ENCODE data around the gene UMAD1.
A peak's percentile ranks its signal among the peaks of the same experiment; 100 is the strongest.
"Not testable (repeated sequence)": the region's sequence is repeated elsewhere in the genome, so short reads cannot be mapped to it uniquely, and the experiment has no call there.

UMAD1 gene

DNA sequence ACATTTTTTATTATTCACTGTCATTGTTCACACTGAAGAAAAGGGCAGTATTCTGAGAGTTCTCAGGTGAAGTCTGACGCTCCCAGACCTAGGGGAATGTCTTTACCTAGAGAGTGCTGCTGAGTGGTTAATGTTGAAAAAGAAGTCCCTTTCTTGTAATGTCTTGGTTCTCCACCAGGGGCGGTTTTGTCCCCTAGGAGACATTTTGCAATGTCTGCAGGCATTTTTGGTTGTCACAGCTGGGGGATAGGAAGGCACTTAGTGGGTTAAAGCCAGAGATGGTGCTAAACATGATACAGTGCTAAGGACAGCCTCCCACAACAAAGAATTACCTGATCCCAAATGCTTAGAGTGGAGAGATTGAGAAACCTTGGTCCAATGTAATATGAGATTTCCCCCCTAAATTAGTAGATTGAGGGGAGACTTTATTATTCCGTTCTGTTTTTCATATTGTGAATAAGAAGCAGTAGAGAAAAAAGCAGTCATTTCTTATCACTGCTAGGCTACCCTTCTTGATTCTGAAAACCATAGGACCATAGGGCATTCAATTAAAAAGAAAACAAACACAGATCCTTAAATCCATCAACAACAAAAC lies 13.1 kb downstream of the UMAD1 start:
- peak; percentile 57 for DNase-seq

- DNase-seq, result no peak
Measured at GRCh38 chr7:7654964-7655715, 14.6 kb downstream of the UMAD1 start.

DNA sequence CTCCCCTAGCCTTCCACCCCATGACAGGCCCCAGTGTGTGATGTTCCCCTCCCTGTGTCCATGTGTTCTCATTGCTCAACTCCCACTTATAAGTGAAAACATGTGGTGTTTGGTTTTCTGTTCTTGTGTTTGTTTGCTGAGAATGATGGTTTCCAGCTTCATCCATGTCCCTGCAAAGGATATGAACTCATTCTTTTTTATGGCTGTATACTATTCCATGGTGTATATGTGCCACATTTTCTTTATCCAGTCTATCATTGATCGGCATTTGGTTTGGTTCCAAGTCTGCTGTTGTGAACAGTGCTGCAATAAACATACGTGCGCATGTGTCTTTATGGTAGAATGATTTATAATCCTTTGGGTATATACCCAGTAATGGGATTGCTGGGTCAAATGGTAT lies 15.9 kb downstream of the UMAD1 start:
- DNase-seq, result not testable (repeated sequence)

- DNase-seq, result peak; percentile 32
Measured at GRCh38 chr7:7662527-7662926, 22.0 kb downstream of the UMAD1 start.

GRCh38 chr7:7664291-7664690 lies 23.7 kb downstream of the UMAD1 start:
- no peak for DNase-seq

- DNase-seq, result no peak
Measured at GRCh38 chr7:7665031-7665430, 24.5 kb downstream of the UMAD1 start.

DNA sequence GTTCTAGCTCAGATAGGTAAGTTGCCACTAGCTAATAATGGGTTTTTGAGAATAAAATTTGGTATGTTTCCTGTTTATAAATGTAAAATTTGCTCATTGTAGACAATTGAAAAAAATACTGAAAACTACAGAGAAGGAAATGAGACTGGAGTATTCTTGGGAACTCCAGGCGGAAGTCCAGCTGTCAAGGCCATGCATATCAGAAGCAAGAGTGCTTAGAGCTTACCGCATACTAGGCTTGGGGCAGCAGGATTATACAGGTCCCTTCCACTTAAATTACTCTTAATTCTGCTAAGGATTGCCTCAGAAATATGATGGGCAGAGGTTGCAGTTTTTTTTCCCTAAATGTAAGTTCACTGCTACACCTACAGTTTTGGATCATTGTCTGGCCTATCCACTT lies 26.6 kb downstream of the UMAD1 start:
- no peak for DNase-seq

DNA sequence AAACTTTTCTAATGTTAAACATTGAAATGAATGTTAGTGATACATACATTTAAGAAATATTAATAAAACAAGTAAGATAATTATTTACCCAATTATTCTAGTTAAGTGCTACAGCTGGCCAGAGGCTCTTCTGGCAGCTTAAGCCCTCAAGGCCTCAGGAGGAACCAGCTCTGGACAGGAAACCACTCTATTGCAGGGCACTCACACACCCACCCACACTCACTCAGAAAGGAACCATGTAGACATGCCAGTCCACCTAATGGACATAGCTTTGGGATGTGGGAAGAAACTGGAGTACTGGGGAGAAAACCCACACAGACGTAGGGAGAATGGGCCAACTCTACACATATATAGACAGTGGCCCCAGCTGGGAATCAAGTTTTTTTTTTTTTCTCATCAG lies 28.2 kb downstream of the UMAD1 start:
- DNase-seq, result no peak

DNA sequence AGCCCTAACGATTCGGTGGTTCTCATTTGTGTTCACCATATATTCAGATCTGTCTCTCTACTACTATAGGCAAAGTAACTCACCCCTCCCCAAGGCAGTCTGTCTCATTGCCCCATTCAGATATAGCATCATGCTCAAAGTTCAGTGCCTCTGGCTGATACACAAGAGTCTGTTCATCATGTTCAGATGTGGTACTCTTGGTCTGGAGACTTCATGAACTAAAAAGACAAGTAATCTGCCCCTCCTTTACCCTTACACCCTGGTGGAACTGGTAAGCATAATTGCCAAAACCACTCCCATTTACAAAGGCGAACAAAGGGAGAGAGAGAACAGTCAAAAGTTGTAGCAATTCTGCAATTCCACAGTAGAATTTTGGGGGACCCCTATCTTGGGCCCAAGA lies 29.9 kb downstream of the UMAD1 start:
- DNase-seq, result peak; percentile 31

GRCh38 chr7:7671361-7671760 lies 30.8 kb downstream of the UMAD1 start:
- no peak for DNase-seq

DNA sequence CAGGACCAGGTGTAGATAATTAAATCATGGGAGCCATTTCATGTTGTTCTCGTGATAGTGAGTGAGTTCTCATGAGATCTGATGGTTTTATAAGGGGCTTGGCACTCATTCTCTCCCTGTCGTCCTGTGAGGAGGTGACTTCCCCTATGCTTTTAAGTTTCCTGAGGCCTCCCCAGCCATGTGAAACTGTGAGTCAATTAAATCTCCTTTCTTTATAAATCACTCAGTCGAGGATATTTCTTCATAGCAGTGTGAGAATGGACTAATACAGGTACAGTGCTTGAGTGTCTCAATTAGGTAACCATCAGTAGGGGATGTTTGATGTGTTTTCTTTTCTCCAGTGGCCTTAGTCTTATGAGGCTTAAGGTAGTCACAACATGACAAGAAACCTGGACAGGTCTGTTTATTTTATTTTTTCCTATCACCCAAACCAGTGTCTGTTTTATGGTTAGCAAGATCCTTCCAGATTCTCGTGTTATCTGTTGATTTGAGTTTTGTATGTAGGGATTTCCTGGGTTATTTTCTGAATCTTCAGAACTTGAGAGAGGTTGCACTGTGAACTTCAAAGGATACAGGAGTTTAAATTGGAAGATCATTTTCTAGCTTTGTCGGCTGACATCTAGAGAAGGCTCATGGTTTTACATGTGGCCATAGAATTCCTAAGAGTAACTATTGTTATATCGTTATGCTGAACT lies 32.1 kb downstream of the UMAD1 start:
- DNase-seq, result no peak

GRCh38 chr7:7673240-7673550 lies 32.6 kb downstream of the UMAD1 start:
- DNase-seq, result no peak

GRCh38 chr7:7675686-7676085 lies 35.1 kb downstream of the UMAD1 start:
- no peak for DNase-seq

DNA sequence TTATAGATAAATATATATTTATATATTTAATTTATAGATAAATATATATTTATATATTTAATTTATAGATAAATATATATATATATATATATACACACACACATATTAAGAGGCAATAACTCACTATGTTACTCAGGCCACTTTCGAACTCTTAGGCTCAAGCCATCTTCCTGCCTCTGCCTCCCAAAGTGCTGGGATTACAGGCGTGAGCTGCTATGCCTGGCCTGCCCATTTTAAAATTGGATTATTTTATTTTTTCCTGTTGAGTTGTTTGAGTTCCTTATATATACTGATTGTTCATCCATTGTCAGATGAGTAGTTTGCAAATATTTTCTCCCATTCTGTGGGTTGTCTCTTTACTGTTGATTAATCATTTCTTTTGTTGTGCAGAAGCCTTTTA lies 39.1 kb downstream of the UMAD1 start:
- peak; percentile 20 for DNase-seq

DNA sequence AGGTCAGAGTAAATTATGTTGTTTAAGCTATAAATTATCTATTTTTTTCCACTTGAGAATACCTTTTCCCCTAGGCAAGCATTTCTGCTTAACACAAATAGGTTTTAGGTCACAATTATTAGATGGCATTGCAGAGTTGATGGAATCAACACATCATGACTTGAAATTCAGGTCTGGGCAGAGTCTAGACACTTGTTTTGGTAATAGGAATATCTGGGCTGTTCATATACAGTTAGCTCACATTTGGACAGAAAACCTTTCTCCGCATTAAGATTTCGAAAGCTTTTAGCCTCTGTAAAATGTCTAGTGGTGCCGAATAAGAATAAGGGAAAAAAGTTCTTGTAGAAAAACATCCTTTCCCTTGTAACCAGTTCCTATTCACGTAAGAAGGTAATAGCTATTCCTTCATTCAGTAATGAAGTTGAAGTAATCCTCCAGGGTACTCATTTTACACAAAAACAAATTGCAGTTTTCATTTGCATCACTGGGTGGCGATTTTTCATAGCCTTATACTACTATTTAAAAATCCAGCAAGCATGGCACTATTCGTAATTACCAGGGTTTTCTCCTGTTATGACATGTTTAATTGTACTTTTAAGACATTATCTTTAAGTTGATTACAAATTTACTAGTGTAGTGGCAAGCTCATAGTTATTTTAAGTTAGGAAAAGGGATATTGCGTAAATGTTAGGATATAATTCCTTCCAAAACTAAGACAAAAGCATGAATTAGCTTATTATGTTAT lies 40.8 kb downstream of the UMAD1 start:
- peak; percentile 87 for DNase-seq

- no peak for DNase-seq
Measured at GRCh38 chr7:7681936-7682329, 41.4 kb downstream of the UMAD1 start.

GRCh38 chr7:7682861-7683260 lies 42.3 kb downstream of the UMAD1 start:
- no peak for DNase-seq

DNA sequence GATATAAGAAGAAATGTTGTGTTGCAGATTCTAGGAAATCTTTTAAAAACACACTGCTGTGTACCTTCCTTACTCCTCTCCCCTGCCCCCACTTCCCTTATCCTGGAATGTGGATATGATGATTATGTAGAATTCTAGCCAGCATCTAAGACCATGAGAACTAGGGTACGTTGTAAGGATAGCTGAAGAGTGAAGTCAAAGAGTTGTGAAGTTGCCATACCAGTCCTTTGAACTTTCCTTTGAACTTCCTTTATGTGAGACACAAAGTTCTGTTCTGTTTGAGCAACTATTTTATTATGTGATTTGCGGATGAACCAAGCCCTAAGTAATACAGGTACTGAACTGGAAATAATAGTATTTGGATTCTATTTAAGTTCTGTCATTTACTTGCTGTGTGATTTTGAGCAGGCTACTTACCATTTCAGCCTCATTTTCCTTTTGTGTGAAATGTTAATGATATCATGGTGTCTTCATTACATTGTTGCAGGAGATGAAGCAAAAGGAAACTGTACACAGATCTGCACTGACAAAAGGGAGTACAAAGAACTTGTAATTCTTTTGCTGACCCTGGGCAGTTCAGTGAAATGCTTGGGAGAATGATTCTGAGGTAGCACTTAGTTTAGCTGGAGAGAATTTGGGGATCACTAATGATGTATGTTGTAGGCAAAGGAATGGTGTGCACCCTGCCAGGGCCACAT lies 46.4 kb downstream of the UMAD1 start:
- DNase-seq, result no peak

- DNase-seq, result no peak
Measured at GRCh38 chr7:7687800-7688199, 47.2 kb downstream of the UMAD1 start.

DNA sequence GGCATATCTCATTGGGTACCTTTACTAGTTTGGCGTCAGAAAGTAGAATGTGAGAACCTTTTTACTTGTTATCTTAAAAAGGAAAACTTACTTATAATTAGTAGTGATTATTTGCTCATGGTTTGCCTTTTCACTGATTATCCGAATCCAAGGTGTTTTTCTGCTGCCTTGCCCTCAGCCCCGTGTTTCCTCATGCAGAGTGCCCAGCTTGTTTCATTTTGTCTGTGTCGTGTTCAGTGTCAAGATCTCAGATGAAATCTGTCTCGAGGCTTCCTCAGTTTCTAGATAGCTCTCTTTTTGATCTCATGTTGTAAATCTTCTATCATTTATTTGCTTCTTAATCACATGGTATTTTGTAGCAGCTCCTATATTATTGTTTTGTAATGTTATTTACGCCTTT lies 47.8 kb downstream of the UMAD1 start:
- DNase-seq, result no peak

- peak; percentile 19 for DNase-seq
Measured at GRCh38 chr7:7688956-7689355, 48.4 kb downstream of the UMAD1 start.

GRCh38 chr7:7693881-7694280 lies 53.3 kb downstream of the UMAD1 start:
- DNase-seq, result no peak

- no peak for DNase-seq
Measured at GRCh38 chr7:7694542-7694941, 54.0 kb downstream of the UMAD1 start.
